OCI-LY7 (cell line): ENCODE data around the gene KDM1B. TPM values are rescaled to one million over a fixed set of nuclear protein-coding genes. Genes with fewer than 3 reads are reported as not detected.

Experiments
- BruUV-seq: library from RNA; stranded (reverse); fragments of 400-500 nt; replicated peaks from 2 replicates; lab custom pipeline; 2021; lab: Mats Ljungman, UMichigan
- CTCF ChIA-PET: fragments of 300-600 bp; sonication (Branson Sonifier 250); formaldehyde crosslinking; loops from one replicate; lab custom pipeline; 2022; ENCODE audit warnings: antibody characterized with exemption; ENCODE audit not compliant: unreplicated experiment; lab: Charles Lee
- POLR2A ChIA-PET: fragments of 300-600 bp; sonication (Branson Sonifier 250); formaldehyde crosslinking; loops from one replicate; lab custom pipeline; 2022; ENCODE audit warnings: antibody characterized with exemption; lab: Charles Lee
- DNase-seq: peaks from one replicate; pipeline ENCODE4 v3.0.0-alpha.2; 2015; ENCODE audit warnings: low spot score
- H2AFZ ChIP-seq: fragments of 200-600 bp; sonication (generic), shearing (Covaris generic); 2 replicates; pipeline ENCODE4 v1.6.1; 2014; ENCODE audit warnings: mild to moderate bottlenecking, antibody characterized with exemption, low read length, moderate library complexity
- H3K27ac ChIP-seq: fragments of 200-600 bp; sonication (generic); 2 replicates; pipeline ENCODE4 v1.5.1; 2014; ENCODE audit warnings: mixed run types, low read depth, mild to moderate bottlenecking, moderate library complexity, low read length, inconsistent platforms; ENCODE audit not compliant: poor library complexity, severe bottlenecking
- H3K36me3 ChIP-seq: fragments of 200-600 bp; sonication (generic); 2 replicates; pipeline ENCODE4 v1.6.1; 2014; ENCODE audit warnings: mild to moderate bottlenecking, antibody characterized with exemption, low read length, moderate library complexity, mixed read lengths; ENCODE audit not compliant: insufficient read depth
- H3K4me1 ChIP-seq: fragments of 200-600 bp; sonication (generic); 2 replicates; pipeline ENCODE4 v1.5.1; 2014; ENCODE audit warnings: mild to moderate bottlenecking, low read length; ENCODE audit not compliant: insufficient read depth, poor library complexity, severe bottlenecking
- H3K4me2 ChIP-seq: fragments of 200-600 bp; sonication (generic); 2 replicates; pipeline ENCODE4 v1.6.1; 2014; ENCODE audit warnings: mild to moderate bottlenecking, low read length
- H3K4me3 ChIP-seq: fragments of 200-600 bp; sonication (generic); 2 replicates; pipeline ENCODE4 v1.5.1; 2014; ENCODE audit warnings: mild to moderate bottlenecking, low read depth, low read length; ENCODE audit not compliant: poor library complexity, severe bottlenecking
- H3K79me2 ChIP-seq: fragments of 200-600 bp; sonication (generic); 2 replicates; pipeline ENCODE4 v1.6.1; 2016; ENCODE audit warnings: low read depth, mild to moderate bottlenecking, low read length, moderate library complexity, mixed read lengths; ENCODE audit not compliant: insufficient read depth
- H3K9me2 ChIP-seq: fragments of 200-600 bp; sonication (generic); 2 replicates; pipeline ENCODE4 v1.6.1; 2016; ENCODE audit warnings: mild to moderate bottlenecking, low read length, mixed read lengths; ENCODE audit not compliant: insufficient read depth
- H3K9me3 ChIP-seq: fragments of 200-600 bp; sonication (generic); 2 replicates; pipeline ENCODE4 v1.6.1; 2014; ENCODE audit warnings: mild to moderate bottlenecking, mixed run types, low read length, mixed read lengths
- H4K20me1 ChIP-seq: fragments of 200-600 bp; sonication (generic); 2 replicates; pipeline ENCODE4 v1.6.1; 2014; ENCODE audit warnings: mild to moderate bottlenecking, antibody characterized with exemption, low read length, moderate library complexity, mixed read lengths; ENCODE audit not compliant: insufficient read depth
- EZH2phosphoT487 ChIP-seq: fragments of 200-600 bp; sonication (generic); IDR thresholded peaks from 2 replicates; pipeline ENCODE4 v1.6.1; 2018; ENCODE audit warnings: low read depth, borderline replicate concordance, mild to moderate bottlenecking, mixed run types, antibody characterized with exemption, low read length, moderate library complexity, mixed read lengths
- intact Hi-C: fragments of 100-400 bp; cut with micrococcal nuclease; formaldehyde crosslinking; loops from one replicate; pipeline ENCODE4 v1.10.0; 2022; ENCODE audit not compliant: unreplicated experiment
- total RNA-seq, 2 experiments: library from RNA; depleted of rRNA in 1 of 2; stranded (reverse); fragments of >200 nt in 1 of 2; shearing (Covaris generic) in 1 of 2; gene quantifications; 2 replicates each; pipeline ENCODE4 v1.2.3, GENCODE V29; 2014 to 2022
- TF ChIP-seq, protein P1 (sequence below): fragments of 200-600 bp; sonication (generic); conservative IDR thresholded peaks from 2 replicates; pipeline ENCODE4 v1.5.1; 2014; ENCODE audit warnings: mild to moderate bottlenecking, antibody characterized with exemption, low read length, moderate library complexity, mixed read lengths

KDM1B gene
- total RNA-seq, 2 experiments from 2014 or later: 37.6 to 56.4 TPM

DNA sequence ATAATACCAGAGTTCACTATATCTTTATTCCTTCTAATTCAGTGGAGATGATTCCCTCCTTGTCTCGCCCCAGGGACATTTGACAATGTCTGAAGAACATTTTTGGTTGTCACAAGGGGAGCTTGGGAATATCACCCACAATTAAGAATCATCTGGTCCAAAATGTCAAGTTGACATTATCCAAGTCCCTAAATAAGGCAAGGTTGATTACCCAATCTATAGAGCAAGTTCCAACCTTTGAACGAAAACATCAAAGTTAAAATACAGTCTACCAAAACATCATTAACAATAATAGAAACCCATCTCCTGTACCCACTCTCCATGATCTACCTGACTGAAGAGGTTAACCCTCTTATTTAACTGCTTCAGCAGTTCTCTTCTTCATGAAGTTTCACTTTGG, 93.5 kb downstream of the KDM1B start:
- peaks cover 100% of the 10 kb centered on the region for H3K36me3 ChIP-seq
- 0 out of 2 replicates have a peak, but pooled peaks cover 17% of the 10 kb centered on the region for H4K20me1 ChIP-seq
- BruUV-seq: no TSS peak
- H3K4me1 ChIP-seq: no peaks in the 10 kb centered on the region
- H3K27ac ChIP-seq: no peak overlapping the region
- TF ChIP-seq EZH2phosphoT487: no peak
- TF ChIP-seq, protein P1, sequence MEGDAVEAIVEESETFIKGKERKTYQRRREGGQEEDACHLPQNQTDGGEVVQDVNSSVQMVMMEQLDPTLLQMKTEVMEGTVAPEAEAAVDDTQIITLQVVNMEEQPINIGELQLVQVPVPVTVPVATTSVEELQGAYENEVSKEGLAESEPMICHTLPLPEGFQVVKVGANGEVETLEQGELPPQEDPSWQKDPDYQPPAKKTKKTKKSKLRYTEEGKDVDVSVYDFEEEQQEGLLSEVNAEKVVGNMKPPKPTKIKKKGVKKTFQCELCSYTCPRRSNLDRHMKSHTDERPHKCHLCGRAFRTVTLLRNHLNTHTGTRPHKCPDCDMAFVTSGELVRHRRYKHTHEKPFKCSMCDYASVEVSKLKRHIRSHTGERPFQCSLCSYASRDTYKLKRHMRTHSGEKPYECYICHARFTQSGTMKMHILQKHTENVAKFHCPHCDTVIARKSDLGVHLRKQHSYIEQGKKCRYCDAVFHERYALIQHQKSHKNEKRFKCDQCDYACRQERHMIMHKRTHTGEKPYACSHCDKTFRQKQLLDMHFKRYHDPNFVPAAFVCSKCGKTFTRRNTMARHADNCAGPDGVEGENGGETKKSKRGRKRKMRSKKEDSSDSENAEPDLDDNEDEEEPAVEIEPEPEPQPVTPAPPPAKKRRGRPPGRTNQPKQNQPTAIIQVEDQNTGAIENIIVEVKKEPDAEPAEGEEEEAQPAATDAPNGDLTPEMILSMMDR: no peak
- no peaks in the 10 kb centered on the region for H3K9me3 ChIP-seq
- peaks cover 94% of the 10 kb centered on the region; the same call in 1 of the 2 replicates for H3K79me2 ChIP-seq
- no peak for DNase-seq
- intact Hi-C loops: no loop called here
- no peaks in the 10 kb centered on the region for H3K9me2 ChIP-seq
- ChIA-PET POLR2A (no interaction called here), CTCF (no interaction called here)
- H2AFZ ChIP-seq: no peak overlapping the region
- H3K4me3 ChIP-seq: no peak overlapping the region
- H3K4me2 ChIP-seq: no peak overlapping the region

DNA sequence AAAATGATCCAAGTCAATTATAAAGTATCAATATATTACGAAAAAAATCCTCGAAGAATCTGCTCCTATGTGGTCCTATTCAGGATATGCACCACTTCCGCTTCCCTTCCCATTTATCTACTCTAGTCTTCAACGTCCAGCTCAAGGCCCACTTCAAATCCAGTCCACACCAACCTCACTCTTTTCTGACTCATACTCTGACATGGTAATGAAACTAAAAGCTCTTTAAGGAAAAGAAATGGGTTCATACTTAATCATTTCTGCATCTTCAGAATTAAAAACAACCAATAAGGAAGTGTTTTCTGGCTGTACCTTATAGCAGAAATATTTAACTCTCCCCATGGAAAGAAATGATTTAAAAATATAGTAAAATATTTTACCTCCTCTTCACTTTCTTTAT, 94.0 kb downstream of the KDM1B start:
- Histone ChIP-seq H3K9me3 (no peaks in the 10 kb centered on the region), H2AFZ (no peak overlapping the region), H3K79me2 (peaks cover 90% of the 10 kb centered on the region; the same call in 1 of the 2 replicates), H3K4me2 (no peak overlapping the region), H4K20me1 (0 out of 2 replicates have a peak, but pooled peaks cover 17% of the 10 kb centered on the region), H3K4me3 (no peak overlapping the region), H3K9me2 (no peaks in the 10 kb centered on the region), H3K36me3 (peaks cover 100% of the 10 kb centered on the region), H3K4me1 (no peaks in the 10 kb centered on the region), H3K27ac (no peak overlapping the region)
- POLR2A ChIA-PET: interaction anchor here (0.8 kb wide), 1 partner anchor 9 kb away, joined by 4 read pairs; no protein-coding TSS in a partner anchor
- no peak for TF ChIP-seq EZH2phosphoT487
- TF ChIP-seq, protein P1: no peak
- DNase-seq: no peak
- CTCF ChIA-PET: no interaction called here
- intact Hi-C loops: no loop called here
- BruUV-seq: TSS peak; percentile 7

DNA sequence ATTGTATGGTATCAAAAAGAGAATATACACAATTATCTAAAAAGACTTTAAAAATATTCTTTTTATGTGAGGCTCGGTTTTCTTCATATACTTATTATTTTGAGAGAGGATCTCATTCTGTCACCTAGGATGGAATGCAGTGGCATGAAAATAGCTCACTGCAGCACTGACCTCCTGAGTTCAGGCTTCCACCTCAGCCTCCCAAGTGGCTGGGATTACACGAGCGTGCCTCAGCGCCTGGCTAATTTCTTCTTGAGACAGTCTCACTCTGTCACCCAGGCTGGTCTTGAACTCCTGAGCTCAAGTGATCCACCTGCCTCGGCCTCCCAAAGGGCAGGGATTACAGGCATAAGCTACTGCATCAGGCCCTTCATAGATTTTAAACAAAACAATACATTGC, 98.4 kb downstream of the KDM1B start:
- ChIA-PET CTCF (no interaction called here), POLR2A (interaction anchor here (0.5 to 1.5 kb wide), 4 partner anchors 12 to 216 kb away, joined by 3 to 9 read pairs (median 4); no protein-coding TSS in a partner anchor)
- BruUV-seq: no TSS peak
- no peak overlapping the region for H3K4me3 ChIP-seq
- no peak overlapping the region for H3K4me2 ChIP-seq
- no peak for TF ChIP-seq EZH2phosphoT487
- TF ChIP-seq, protein P1: no peak
- intact Hi-C loops: no loop called here
- no peak overlapping the region for H3K27ac ChIP-seq
- no peak overlapping the region for H2AFZ ChIP-seq
- H3K36me3 ChIP-seq: peaks cover 99% of the 10 kb centered on the region
- no peak for DNase-seq
- H4K20me1 ChIP-seq: peaks cover 30% of the 10 kb centered on the region; the same call in 1 of the 2 replicates
- no peaks in the 10 kb centered on the region for H3K4me1 ChIP-seq
- no peaks in the 10 kb centered on the region for H3K9me3 ChIP-seq
- no peaks in the 10 kb centered on the region for H3K9me2 ChIP-seq
- peaks cover 93% of the 10 kb centered on the region for H3K79me2 ChIP-seq
